ENCODE measurements around the gene TBC1D16. TPM values are rescaled to one million over a fixed set of nuclear protein-coding genes. Genes with fewer than 3 reads are reported as not detected.

Gene TBC1D16
- total RNA-seq, 1 donor from 2014 or later = 23.7 TPM

- no peak overlapping the region for H3K4me3 ChIP-seq (ENCODE audit: low read depth, low read length)
- H3K36me3 ChIP-seq (ENCODE audit: control insufficient read depth, insufficient read depth, low read length) = peaks cover 9% of the 10 kb centered on the region
- TF ChIP-seq CTCF (IDR thresholded peaks at IDR 0.05; ENCODE audit: insufficient read depth, low read length, severe bottlenecking) = no peak
- no peak for DNase-seq (ENCODE audit: low read depth)
- no peaks in the 10 kb centered on the region for H3K27me3 ChIP-seq (ENCODE audit: control insufficient read depth, insufficient read depth, low read length)
- FAIRE-seq = no peak
These were observed 88.2 kb downstream of the TBC1D16 start for GRCh38 chr17:79947351-79948031.

GRCh38 chr17:79946352-79947231 is 89.1 kb downstream of the TBC1D16 start:
- peaks cover 10% of the 10 kb centered on the region for H3K36me3 ChIP-seq (ENCODE audit: control insufficient read depth, insufficient read depth, low read length)
- TF ChIP-seq CTCF (IDR thresholded peaks at IDR 0.05; ENCODE audit: insufficient read depth, low read length, severe bottlenecking) = no peak
- H3K4me3 ChIP-seq (ENCODE audit: low read depth, low read length) = no peak overlapping the region
- DNase-seq (ENCODE audit: low read depth) = no peak
- no peak for FAIRE-seq
- no peaks in the 10 kb centered on the region for H3K27me3 ChIP-seq (ENCODE audit: control insufficient read depth, insufficient read depth, low read length)

DNA sequence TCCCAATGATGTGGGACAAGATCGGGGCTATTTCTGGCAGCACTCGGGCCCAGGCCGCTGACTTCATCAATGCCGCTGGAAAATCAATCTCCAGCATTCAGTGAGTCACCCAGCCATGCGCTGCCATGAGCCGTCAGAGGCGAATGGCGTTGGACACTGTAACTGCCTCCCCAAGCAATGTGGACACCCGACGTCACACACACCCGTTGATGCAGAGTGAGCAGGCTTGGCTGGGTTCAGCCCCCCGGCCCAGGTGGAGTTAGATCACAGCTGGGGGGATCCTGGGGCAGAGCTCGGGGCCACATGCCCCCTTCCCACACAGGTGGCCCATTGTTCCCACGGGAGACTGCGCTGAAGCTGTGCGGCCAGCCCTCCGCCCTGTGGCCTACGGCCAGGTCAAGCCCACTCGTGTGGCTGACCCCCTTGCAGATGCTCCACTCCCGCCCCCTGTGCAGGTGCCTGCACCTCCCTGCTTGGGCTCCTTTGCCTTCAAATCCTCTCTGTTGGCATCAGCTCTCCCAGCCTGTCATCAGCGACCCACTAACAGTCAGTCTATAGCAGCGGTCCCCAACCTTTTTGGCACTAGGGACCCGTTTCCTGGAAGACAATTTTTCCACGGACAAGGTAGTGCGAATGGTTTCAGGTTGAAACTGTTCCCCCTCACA is 89.9 kb downstream of the TBC1D16 start:
- FAIRE-seq (no peak), DNase-seq (ENCODE audit: low read depth) (no peak)
- TF ChIP-seq CTCF (IDR thresholded peaks at IDR 0.05; ENCODE audit: insufficient read depth, low read length, severe bottlenecking) = no peak
- H3K4me3 ChIP-seq (ENCODE audit: low read depth, low read length) = no peak overlapping the region
- no peaks in the 10 kb centered on the region for H3K27me3 ChIP-seq (ENCODE audit: control insufficient read depth, insufficient read depth, low read length)
- peaks cover 10% of the 10 kb centered on the region for H3K36me3 ChIP-seq (ENCODE audit: control insufficient read depth, insufficient read depth, low read length)

GRCh38 chr17:79944821-79945391 is 90.8 kb downstream of the TBC1D16 start:
- peaks cover 14% of the 10 kb centered on the region for H3K36me3 ChIP-seq (ENCODE audit: control insufficient read depth, insufficient read depth, low read length)
- no peaks in the 10 kb centered on the region for H3K27me3 ChIP-seq (ENCODE audit: control insufficient read depth, insufficient read depth, low read length)
- FAIRE-seq (no peak), DNase-seq (ENCODE audit: low read depth) (no peak)
- no peak for TF ChIP-seq CTCF (IDR thresholded peaks at IDR 0.05; ENCODE audit: insufficient read depth, low read length, severe bottlenecking)
- no peak overlapping the region for H3K4me3 ChIP-seq (ENCODE audit: low read depth, low read length)

DNA sequence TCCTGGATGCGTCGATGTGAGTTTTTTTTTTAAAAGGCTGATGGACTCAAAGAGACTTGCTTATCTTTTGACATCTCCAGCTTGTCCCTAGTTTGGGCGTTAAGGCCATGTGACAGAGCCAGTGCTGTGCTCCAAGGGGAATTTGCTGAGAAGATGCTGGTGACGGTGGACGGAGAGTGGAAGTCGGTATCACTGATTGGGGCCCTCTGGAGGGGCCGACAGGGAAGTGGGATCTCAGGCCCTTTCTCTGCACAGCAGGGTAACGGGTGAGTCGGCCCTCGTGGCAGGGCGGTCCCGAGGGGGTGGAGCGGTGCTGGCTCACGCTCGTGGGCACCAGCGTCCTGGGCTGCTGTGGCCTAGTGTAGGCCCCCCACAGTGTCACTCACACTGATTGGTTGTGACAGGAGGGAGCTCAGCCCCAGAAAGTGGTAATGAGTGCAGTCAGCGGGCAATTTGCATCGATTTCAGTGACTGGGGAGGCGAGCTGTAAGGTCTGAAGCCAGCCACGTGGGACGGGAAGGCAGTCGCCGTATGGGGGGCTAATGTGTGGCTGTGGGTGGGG is 91.3 kb downstream of the TBC1D16 start:
- DNase-seq (ENCODE audit: low read depth) = no peak
- peaks cover 13% of the 10 kb centered on the region for H3K36me3 ChIP-seq (ENCODE audit: control insufficient read depth, insufficient read depth, low read length)
- no peaks in the 10 kb centered on the region for H3K27me3 ChIP-seq (ENCODE audit: control insufficient read depth, insufficient read depth, low read length)
- no peak overlapping the region for H3K4me3 ChIP-seq (ENCODE audit: low read depth, low read length)
- no peak for TF ChIP-seq CTCF (IDR thresholded peaks at IDR 0.05; ENCODE audit: insufficient read depth, low read length, severe bottlenecking)
- no peak for FAIRE-seq

Data from bronchial epithelial cell (primary cell).